Aortic smooth muscle cell (primary cell): ENCODE results near the gene DHX58. TPM values are rescaled to one million over a fixed set of nuclear protein-coding genes. Genes with fewer than 3 reads are reported as not detected.

Source experiments
- total RNA-seq: library from RNA; depleted of rRNA; stranded (reverse); fragments of >200 nt; gene quantifications from 2 replicates; pipeline ENCODE4 v1.2.3, GENCODE V29; 2014

The DHX58 gene
- total RNA-seq = 10.3 and 14.6 TPM in 2 replicates

DNA sequence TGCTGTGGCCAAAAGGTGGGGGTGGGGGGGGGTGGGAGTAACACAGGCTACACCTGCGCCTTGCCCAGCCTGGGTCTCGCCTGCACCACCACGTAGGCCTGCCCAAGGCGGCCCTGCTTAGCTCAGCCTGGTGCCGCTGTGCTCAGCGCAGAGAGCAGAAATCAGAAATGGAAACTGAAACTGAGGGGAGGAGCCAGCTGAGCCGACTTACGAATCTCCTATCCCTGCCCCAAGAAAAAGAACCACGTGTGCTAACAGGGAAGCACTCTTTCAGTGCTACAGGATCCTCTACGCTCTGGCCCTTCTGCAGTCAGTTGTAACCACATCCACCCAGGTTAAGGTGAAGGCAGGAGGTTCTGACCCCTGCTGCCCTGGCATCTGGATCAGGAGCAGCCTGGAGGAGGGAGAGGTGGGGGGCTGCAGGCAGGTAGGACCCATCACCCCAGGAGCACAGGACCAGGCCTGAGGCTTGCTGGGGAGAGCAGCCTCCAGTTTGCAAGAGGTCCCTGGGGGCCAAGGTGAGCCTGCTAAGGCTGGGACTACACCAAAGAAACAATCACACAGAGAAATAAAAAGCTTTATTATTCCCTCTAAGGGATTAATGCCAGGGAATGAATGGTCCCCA lies at the start of gene DHX58:
TSS of gene DHX58 (minus strand) at position 163 of the 625 bp plus-strand sequence. CDS start 822 bp downstream, outside the sequence.

DNA sequence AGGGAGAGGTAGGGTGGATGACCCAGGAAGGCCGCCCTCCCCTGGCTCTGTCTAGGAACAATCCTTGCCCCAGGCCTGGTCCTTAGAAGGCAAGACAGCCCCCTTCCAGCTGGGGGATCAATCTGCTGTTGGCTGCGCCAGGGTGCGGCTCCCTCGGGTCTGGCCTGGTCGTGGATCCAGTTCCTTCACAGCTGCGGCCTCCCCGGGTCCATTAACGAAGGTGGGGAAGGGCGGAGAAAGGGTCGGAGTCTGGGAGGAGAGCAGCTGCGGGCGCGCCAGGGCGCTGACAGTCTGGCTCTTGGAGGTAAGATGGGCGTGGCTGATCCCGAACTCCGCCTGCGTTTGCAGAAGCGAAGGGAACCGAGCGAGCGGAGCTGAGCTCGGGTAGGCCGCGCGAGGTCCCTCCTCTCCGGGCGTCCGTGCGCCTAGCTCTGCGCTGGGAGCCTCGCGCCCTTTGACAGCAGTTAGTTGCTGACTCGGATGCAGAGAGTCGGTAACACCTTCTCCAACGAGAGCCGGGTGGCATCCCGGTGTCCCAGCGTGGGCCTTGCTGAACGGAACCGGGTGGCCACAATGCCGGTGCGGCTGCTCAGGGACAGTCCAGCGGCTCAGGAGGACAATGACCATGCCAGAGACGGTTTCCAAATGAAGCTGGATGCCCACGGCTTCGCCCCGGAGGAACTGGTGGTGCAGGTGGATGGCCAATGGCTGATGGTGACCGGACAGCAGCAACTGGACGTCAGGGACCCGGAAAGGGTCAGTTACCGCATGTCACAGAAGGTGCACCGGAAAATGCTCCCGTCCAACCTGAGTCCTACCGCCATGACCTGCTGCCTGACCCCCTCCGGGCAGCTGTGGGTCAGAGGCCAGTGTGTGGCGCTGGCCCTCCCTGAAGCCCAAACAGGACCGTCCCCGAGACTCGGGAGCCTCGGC lies 10.1 kb upstream of the DHX58 start, which contains the start of gene HSPB9:
TSS of gene HSPB9 (plus strand) at position 434 of the 933 bp plus-strand sequence. CDS start at position 481, 47 bp downstream.

DNA sequence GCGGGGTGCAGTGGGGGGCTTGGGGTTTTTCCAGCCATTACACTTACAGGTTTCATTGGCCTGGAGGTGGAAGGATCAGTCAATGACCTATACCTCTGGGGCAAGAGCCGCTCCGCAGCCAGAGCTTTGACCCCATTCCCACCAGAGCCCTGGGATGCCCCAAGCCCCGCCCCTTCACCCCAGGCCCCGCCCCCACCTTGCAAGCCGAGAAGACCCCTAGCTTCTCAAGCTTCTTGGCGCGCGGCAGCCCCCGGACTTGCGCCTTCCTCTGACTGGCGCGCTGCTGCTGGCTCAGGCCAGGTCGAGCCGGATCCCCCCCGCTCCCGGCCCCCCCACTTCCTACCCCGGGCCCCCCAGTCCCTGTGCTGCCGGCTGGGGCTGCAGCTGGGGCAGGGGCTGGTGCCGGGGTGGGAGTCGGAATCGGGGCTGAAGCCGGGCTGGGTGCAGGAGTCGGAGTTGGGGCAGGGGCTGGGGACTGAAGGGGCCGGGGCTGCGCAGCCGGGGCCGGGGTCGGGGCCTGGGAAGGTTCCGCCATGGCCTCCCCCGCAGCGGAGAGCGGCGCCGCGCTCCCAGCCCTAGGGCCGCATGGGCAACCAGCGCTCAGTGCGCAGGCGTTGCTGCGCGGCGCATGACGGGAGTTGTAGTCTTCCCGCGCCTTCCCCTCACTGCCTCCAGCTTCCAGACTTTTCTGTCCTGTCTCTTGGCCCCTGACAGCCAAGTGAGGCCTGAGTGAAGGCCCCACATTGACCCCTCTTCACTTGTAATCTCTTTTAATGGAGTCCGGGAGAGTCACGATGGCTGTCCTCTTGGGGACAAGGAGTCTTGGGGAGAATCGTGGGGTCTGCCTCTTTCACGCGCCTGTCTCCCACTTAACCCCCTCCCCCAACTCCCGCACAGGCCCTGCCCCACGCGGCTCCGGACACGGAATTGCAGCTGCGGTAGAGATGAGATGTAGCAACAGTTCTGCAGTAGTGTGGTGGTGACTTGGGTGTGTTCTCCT lies 8.6 kb upstream of the DHX58 start, which contains the start of gene KAT2A:
TSS of gene KAT2A (minus strand) at position 598 of the 1,000 bp plus-strand sequence. CDS start at position 535, 63 bp downstream.

DNA sequence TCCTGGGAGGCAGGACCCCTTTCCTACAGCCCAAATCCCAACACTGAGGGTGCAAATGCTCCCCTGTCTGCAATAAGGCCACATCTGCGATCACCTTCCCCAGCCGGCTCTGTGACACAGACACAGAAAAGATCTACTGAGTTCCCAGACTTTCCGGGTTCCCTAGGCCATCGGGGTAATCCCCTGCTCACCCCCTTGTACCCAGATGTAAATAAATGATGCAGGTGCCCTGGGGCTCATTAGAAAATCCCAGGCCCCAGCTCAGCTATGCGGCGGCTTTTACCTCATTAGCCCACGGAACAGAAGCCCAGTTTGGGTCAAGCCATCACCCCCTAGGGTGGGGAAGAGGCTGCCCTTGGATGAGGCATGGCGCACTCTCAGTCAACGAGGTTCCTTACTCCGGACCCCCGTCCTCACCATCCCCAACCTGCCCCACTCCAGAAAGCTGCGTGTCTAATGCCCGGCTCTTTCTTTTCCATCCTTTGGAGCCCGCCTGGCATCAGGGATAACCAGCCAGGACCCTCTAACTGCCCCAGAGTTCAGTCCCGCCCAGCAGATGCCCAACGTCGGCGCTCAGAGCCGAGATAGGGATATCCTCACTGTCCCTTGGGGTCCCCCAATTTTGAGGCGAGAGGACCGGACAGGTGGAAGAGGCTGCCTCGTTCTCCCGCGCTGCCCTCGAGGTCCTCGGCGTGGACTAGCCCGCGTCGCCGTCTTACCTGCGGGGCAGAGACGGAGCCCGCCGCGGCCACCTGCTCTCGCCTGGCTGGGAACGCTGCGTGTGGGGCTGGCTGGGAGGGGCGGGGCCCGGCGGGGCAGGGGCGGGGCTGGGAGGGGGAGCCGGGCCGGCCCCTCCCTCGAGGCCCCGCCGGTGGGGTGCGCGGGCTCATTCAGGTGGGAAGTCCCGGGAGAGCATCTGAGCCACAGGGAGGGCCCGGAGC lies 14.6 kb downstream of the DHX58 start, which contains the start of gene ZNF385C:
TSS of gene ZNF385C (minus strand) at position 783 of the 941 bp plus-strand sequence. CDS start 35,417 bp downstream, outside the sequence.

Other genes with a start within 250 kb of the DHX58 start
- gene KLHL11, start 247.3 kb downstream of the DHX58 start, total RNA-seq = 25.4 and 28.8 TPM in 2 replicates
- 180 and 194 TPM in 2 replicates for gene ACLY, start 193.8 kb downstream of the DHX58 start, total RNA-seq
- gene ODAD4, start 182.1 kb downstream of the DHX58 start, total RNA-seq = 0.79 and 0.93 TPM in 2 replicates
- gene CNP, start 145.9 kb downstream of the DHX58 start, total RNA-seq = 49.6 and 50.6 TPM in 2 replicates
- gene DNAJC7, start 95.3 kb downstream of the DHX58 start, total RNA-seq = 80.0 and 88.9 TPM in 2 replicates
- gene NKIRAS2, start 92.6 kb downstream of the DHX58 start, total RNA-seq = 22.1 and 25.8 TPM in 2 replicates
- 0.19 and 0.26 TPM in 2 replicates for gene C17orf113, start 62.1 kb downstream of the DHX58 start, total RNA-seq
- not detected in 2 replicates for gene ZNF385C, start 14.2 kb downstream of the DHX58 start, total RNA-seq
- 4.7 and 5.8 TPM in 2 replicates for gene KAT2A, start 8.7 kb upstream of the DHX58 start, total RNA-seq
- gene HSPB9, start 10.1 kb upstream of the DHX58 start, total RNA-seq = not detected in 2 replicates
- 70.9 and 84.6 TPM in 2 replicates for gene RAB5C, start 42.3 kb upstream of the DHX58 start, total RNA-seq
- gene KCNH4, start 68.4 kb upstream of the DHX58 start, total RNA-seq = not detected in 2 replicates
- not detected in 2 replicates for gene HCRT, start 72.7 kb upstream of the DHX58 start, total RNA-seq
- 19.7 and 21.4 TPM in 2 replicates for gene GHDC, start 81.8 kb upstream of the DHX58 start, total RNA-seq
- gene STAT5B, start 163.7 kb upstream of the DHX58 start, total RNA-seq = 18.4 and 23.0 TPM in 2 replicates
- gene STAT5A, start 175.8 kb upstream of the DHX58 start, total RNA-seq = 16.8 and 19.9 TPM in 2 replicates